ENCODE measurements around the gene NR5A1. TPM values are rescaled to one million over a fixed set of nuclear protein-coding genes. Genes with fewer than 3 reads are reported as not detected.

NR5A1 gene
- total RNA-seq, 4 donors from 2014 or later = not detected

DNA sequence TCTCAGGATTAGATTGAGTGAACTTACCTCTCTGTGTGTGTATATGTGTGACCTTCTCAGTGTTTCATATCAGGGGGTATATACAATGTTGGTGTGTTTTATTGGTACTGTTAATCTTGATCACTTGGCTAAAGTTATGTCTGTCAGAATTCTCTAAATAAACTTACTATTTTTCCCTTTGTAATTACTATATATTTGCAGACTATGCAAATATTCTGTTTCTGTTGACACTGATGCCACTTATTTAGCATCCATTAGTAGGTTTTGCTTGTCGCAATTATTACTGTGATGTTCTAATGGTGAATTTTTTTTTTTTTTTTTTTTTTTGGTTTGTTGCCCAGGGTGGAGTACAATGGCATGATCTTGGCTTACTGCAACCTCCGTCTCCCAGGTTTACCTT is 42.9 kb upstream of the NR5A1 start:
- no peak for TF ChIP-seq POLR2A (IDR thresholded peaks at IDR 0.05)
- TF ChIP-seq CTCF (IDR thresholded peaks at IDR 0.05) = no peak
- no peak for TF ChIP-seq EP300 (IDR thresholded peaks at IDR 0.05)
- H3K4me3 ChIP-seq = no peak overlapping the region
- 93 to 98% methylated on average over 2 of the region's 2 CpGs for WGBS, 2 donors

DNA sequence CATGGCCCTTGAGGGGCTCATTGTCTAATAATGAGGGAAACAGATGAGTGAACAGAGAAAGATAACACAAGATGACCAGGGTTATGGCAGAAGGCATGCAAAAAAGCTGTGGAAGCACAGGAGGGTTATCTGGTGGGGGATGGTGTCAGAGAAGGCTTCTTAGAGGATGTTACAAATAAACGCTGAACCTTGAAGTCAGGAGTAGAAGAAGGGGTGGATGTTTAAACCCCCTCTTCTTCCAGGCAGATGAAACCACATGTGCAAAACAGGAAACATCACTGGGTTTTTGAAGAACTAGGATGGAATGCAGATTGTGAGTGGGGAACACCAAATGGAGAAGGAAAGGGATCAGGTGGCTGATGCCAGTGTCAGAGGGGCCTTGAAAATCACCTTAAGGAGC is 41.8 kb upstream of the NR5A1 start:
- 52 to 59% methylated on average over 1 of the region's 1 CpG for WGBS, 2 donors

More for the DNA sequence above, 42.9 kb upstream of the NR5A1 start:
- no peak for DNase-seq (ENCODE audit: low spot score in 2 of 2)
- Histone ChIP-seq H3K9me3 (no peaks in the 10 kb centered on the region), H3K27ac (no peak overlapping the region), H3K4me1 (no peaks in the 10 kb centered on the region), H3K27me3 (no peaks in the 10 kb centered on the region), H3K36me3 (no peaks in the 10 kb centered on the region)

GRCh38 chr9:124544535-124544934 is 37.3 kb upstream of the NR5A1 start:
- 97 to 100% methylated on average over 2 of the region's 2 CpGs for WGBS, 2 donors
- no peaks in the 10 kb centered on the region for H3K9me3 ChIP-seq
- TF ChIP-seq POLR2A (IDR thresholded peaks at IDR 0.05) = no peak
- no peak for TF ChIP-seq CTCF (IDR thresholded peaks at IDR 0.05)
- no peak for TF ChIP-seq EP300 (IDR thresholded peaks at IDR 0.05)

More for the DNA sequence above, 41.8 kb upstream of the NR5A1 start:
- Histone ChIP-seq H3K4me1 (no peaks in the 10 kb centered on the region), H3K4me3 (no peak overlapping the region), H3K9me3 (no peaks in the 10 kb centered on the region), H3K27ac (no peak overlapping the region), H3K27me3 (no peaks in the 10 kb centered on the region), H3K36me3 (no peaks in the 10 kb centered on the region)
- TF ChIP-seq EP300 (IDR thresholded peaks at IDR 0.05) = no peak
- TF ChIP-seq POLR2A (IDR thresholded peaks at IDR 0.05) = no peak
- TF ChIP-seq CTCF (IDR thresholded peaks at IDR 0.05) = no peak
- DNase-seq (ENCODE audit: low spot score in 2 of 2) = no peak

GRCh38 chr9:124541824-124542223 is 34.6 kb upstream of the NR5A1 start:
- Histone ChIP-seq H3K27me3 (no peaks in the 10 kb centered on the region), H3K9me3 (no peaks in the 10 kb centered on the region), H3K27ac (no peak overlapping the region), H3K4me3 (no peak overlapping the region), H3K36me3 (peaks cover 0 to 18% (median 0%) of the 10 kb centered on the region in 3 donors), H3K4me1 (peaks cover 0 to 1% (median 0%) of the 10 kb centered on the region in 4 donors)
- no peak for DNase-seq (ENCODE audit: low spot score in 2 of 2)
- TF ChIP-seq CTCF (IDR thresholded peaks at IDR 0.05) = no peak
- no peak for TF ChIP-seq POLR2A (IDR thresholded peaks at IDR 0.05)
- TF ChIP-seq EP300 (IDR thresholded peaks at IDR 0.05) = no peak

More at GRCh38 chr9:124544535-124544934, 37.3 kb upstream of the NR5A1 start:
- no peaks in the 10 kb centered on the region for H3K4me1 ChIP-seq
- DNase-seq (ENCODE audit: low spot score in 2 of 2) = no peak
- no peak overlapping the region for H3K4me3 ChIP-seq
- peaks cover 0 to 7% (median 0%) of the 10 kb centered on the region in 3 donors for H3K36me3 ChIP-seq
- H3K27me3 ChIP-seq = no peaks in the 10 kb centered on the region
- no peak overlapping the region for H3K27ac ChIP-seq

DNA sequence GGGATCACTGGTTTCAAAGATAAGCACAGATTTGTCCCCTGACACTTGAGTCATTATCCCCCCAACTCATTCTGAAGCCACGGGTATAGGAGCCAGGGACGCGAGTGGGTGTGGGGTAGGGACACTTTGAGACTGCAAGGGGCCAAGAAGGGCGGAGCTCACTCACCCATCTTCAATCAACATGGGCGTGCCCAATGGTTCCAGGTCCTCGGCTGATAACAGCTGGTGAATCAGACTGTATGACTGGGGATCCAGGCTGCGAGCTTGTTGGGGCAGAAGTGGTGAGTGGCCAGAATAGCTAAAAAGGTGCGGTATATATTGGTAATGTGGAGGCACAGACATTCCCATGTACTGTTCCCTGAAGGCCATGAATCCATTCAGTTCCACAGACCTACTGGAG is 30.7 kb upstream of the NR5A1 start:
- 88 to 94% methylated on average over 8 of the region's 8 CpGs for WGBS, 2 donors
- Histone ChIP-seq H3K9me3 (no peaks in the 10 kb centered on the region), H3K27ac (no peak overlapping the region), H3K4me1 (peaks cover 0 to 6% (median 0%) of the 10 kb centered on the region in 4 donors), H3K36me3 (peaks cover 0 to 28% (median 0%) of the 10 kb centered on the region in 3 donors), H3K4me3 (no peak overlapping the region), H3K27me3 (no peaks in the 10 kb centered on the region)
- no peak for DNase-seq (ENCODE audit: low spot score in 2 of 2)
- no peak for TF ChIP-seq EP300 (IDR thresholded peaks at IDR 0.05)
- no peak for TF ChIP-seq CTCF (IDR thresholded peaks at IDR 0.05)
- no peak for TF ChIP-seq POLR2A (IDR thresholded peaks at IDR 0.05)
